Neural cell (in vitro differentiated cells): Measurements from ENCODE around the gene DGKQ. TPM values are rescaled to one million over a fixed set of nuclear protein-coding genes. Genes with fewer than 3 reads are reported as not detected.

Source experiments
- H2AFZ ChIP-seq: fragments of 200-600, 300-800 bp; sonication (generic), shearing (Covaris generic); 2 replicates; pipeline ENCODE4 v1.6.0; 2014; ENCODE audit warnings: low read depth, mild to moderate bottlenecking, antibody characterized with exemption, low read length, moderate library complexity
- H3F3A ChIP-seq: fragments of 200-600 bp; shearing (Covaris generic); 2 replicates; pipeline ENCODE4 v1.6.1; 2016; ENCODE audit warnings: mild to moderate bottlenecking, moderate library complexity, mixed read lengths, antibody characterized with exemption, low read length; ENCODE audit not compliant: insufficient read depth, poor library complexity, severe bottlenecking
- H3K27ac ChIP-seq: fragments of 200-600, 300-800 bp; sonication (generic), shearing (Covaris generic); 2 replicates; pipeline ENCODE4 v1.5.1; 2014; ENCODE audit warnings: mild to moderate bottlenecking, low read length, moderate library complexity
- H3K27me3 ChIP-seq: fragments of 300-800, 200-600 bp; sonication (generic), shearing (Covaris generic); 2 replicates; pipeline ENCODE4 v1.6.0; 2014; ENCODE audit warnings: mild to moderate bottlenecking, low read depth, low read length, moderate library complexity; ENCODE audit not compliant: insufficient read depth
- H3K36me3 ChIP-seq: fragments of 300-800, 200-600 bp; sonication (generic), shearing (Covaris generic); 2 replicates; pipeline ENCODE4 v1.5.1; 2014; ENCODE audit warnings: mild to moderate bottlenecking, antibody characterized with exemption, low read length, moderate library complexity; ENCODE audit not compliant: insufficient read depth
- H3K4me2 ChIP-seq: fragments of 300-800, 200-600 bp; sonication (generic), shearing (Covaris generic); 2 replicates; pipeline ENCODE4 v1.6.0; 2014; ENCODE audit warnings: mild to moderate bottlenecking, low read length
- H3K4me3 ChIP-seq: fragments of 300-800, 200-600 bp; sonication (generic), shearing (Covaris generic); 2 replicates; pipeline ENCODE4 v1.5.1; 2014; ENCODE audit warnings: mild to moderate bottlenecking, low read length, moderate library complexity
- H3K79me2 ChIP-seq: fragments of 200-600 bp; shearing (Covaris generic); replicated peaks from 2 replicates; pipeline ENCODE4 v1.6.0; 2014; ENCODE audit warnings: mild to moderate bottlenecking, low read length, moderate library complexity; ENCODE audit not compliant: insufficient read depth
- H3K9ac ChIP-seq: fragments of 300-800, 200-600 bp; sonication (generic), shearing (Covaris generic); 2 replicates; pipeline ENCODE4 v1.6.1; 2016; ENCODE audit warnings: mild to moderate bottlenecking, low read length, mixed read lengths
- H3K9me2 ChIP-seq: fragments of 200-600 bp; shearing (Covaris generic); 2 replicates; pipeline ENCODE4 v1.6.1; 2016; ENCODE audit warnings: mild to moderate bottlenecking, low read length, mixed read lengths; ENCODE audit not compliant: insufficient read depth
- H3K9me3 ChIP-seq: fragments of 200-600, 300-800 bp; sonication (generic), shearing (Covaris generic); 2 replicates; pipeline ENCODE4 v1.6.1; 2016; ENCODE audit warnings: mild to moderate bottlenecking, mixed run types, low read length, moderate library complexity, mixed read lengths
- H4K20me1 ChIP-seq: fragments of 200-600 bp; shearing (Covaris generic); 2 replicates; pipeline ENCODE4 v1.6.1; 2016; ENCODE audit warnings: mild to moderate bottlenecking, mixed run types; ENCODE audit not compliant: insufficient read depth
- CTCF ChIP-seq: fragments of 450-650 bp; IDR thresholded peaks from 2 replicates; pipeline ENCODE4 v1.5.1; 2014; ENCODE audit warnings: antibody characterized with exemption, mild to moderate bottlenecking, moderate library complexity; ENCODE audit not compliant: poor library complexity, severe bottlenecking
- EP300 ChIP-seq: fragments of 450-650 bp; conservative IDR thresholded peaks from 2 replicates; pipeline ENCODE4 v1.6.1; 2014; ENCODE audit warnings: antibody characterized with exemption, mild to moderate bottlenecking, moderate library complexity; ENCODE audit not compliant: poor library complexity, severe bottlenecking
- EZH2 ChIP-seq: fragments of 200-600, 300-800 bp; shearing (Covaris generic), sonication (generic); IDR thresholded peaks from 2 replicates; pipeline ENCODE4 v1.6.1; 2014; ENCODE audit warnings: antibody characterized with exemption, low read length, borderline replicate concordance, mild to moderate bottlenecking; ENCODE audit not compliant: insufficient read depth, poor library complexity, severe bottlenecking
- MXI1 ChIP-seq: fragments of 450-650 bp; conservative IDR thresholded peaks from 2 replicates; pipeline ENCODE4 v1.6.1; 2014; ENCODE audit warnings: antibody characterized with exemption, mild to moderate bottlenecking; ENCODE audit not compliant: poor library complexity, severe bottlenecking
- POLR2AphosphoS5 ChIP-seq: IDR thresholded peaks from 2 replicates; pipeline ENCODE4 v1.6.1; 2012
- RAD21 ChIP-seq: fragments of 450-650 bp; conservative IDR thresholded peaks from 2 replicates; pipeline ENCODE4 v1.6.1; 2014; ENCODE audit warnings: antibody characterized with exemption, mild to moderate bottlenecking, moderate library complexity
- SMC3 ChIP-seq: fragments of 450-650 bp; conservative IDR thresholded peaks from 2 replicates; pipeline ENCODE4 v1.6.1; 2014; ENCODE audit warnings: antibody characterized with exemption, mild to moderate bottlenecking, moderate library complexity; ENCODE audit not compliant: poor library complexity
- TAF1 ChIP-seq: IDR thresholded peaks from 2 replicates; pipeline ENCODE4 v1.6.1; 2012; ENCODE audit warnings: low read depth
- polyA plus RNA-seq: library from polyadenylated mRNA; depleted of rRNA; stranded (reverse); fragments of >200 nt; gene quantifications from 2 replicates; pipeline ENCODE4 v1.2.3, GENCODE V29; 2014
- TF ChIP-seq, protein P1 (sequence below): IDR thresholded peaks from 2 replicates; pipeline ENCODE4 v1.6.1; 2012; ENCODE audit warnings: borderline replicate concordance

Gene DGKQ
- polyA plus RNA-seq, 1 donor from 2014 or later = 32.4 TPM

DNA sequence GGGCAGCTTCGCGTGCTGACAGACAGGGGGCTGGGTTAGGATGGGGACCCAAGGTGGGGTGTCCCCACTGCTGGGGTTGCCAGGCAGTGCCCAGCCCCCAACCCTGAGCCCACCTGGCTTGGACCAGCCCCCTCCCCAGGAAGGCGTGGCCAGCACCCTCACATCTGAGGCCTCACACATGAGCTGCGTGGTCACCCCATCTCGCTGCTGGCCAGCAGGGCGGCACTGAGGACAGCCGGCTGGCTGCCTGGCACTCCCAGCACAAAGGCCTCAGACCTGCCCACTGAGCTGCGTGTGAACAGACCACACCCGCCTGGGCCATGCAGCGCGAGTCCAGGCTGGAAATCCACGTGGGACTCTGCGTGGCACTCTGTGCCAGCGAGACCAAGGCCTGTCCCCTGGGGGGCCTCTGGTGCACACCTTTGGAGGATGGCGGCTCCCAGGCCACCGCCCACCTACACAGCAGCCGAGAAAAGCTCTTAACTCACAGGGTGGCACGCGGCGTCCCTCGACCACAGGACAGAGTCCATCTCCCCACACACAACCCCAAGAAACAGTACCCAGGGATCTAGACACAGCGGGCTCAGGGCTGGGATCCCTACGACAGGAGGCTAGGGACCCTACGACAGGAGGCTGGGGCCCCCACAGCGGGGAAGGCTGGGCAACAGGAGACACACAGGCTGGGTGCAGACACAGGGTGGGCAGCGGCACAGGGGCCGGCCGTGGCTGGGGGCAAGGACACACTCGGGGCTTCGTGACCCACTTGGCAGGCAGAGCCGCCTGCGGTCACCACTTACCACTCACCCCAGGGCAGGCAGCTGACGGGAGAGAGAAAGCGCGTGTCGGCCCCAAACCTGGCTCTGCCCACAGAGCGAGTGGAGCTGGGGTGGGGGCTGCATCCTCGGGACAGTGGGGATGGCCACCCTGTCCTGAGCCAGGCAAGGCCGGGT, 9.8 kb downstream of the DGKQ start:
- Histone ChIP-seq H3K4me2 (no peak overlapping the region), H2AFZ (no peak overlapping the region), H3K79me2 (no peaks in the 10 kb centered on the region), H3F3A (no peaks in the 10 kb centered on the region), H3K27me3 (peaks cover 7% of the 10 kb centered on the region), H3K9ac (no peak overlapping the region), H3K27ac (no peak overlapping the region), H3K9me2 (no peaks in the 10 kb centered on the region), H3K36me3 (no peaks in the 10 kb centered on the region), H3K4me3 (no peak overlapping the region), H4K20me1 (no peaks in the 10 kb centered on the region), H3K9me3 (no peaks in the 10 kb centered on the region)
- TF ChIP-seq MXI1 (no peak), POLR2AphosphoS5 (no peak)

DNA sequence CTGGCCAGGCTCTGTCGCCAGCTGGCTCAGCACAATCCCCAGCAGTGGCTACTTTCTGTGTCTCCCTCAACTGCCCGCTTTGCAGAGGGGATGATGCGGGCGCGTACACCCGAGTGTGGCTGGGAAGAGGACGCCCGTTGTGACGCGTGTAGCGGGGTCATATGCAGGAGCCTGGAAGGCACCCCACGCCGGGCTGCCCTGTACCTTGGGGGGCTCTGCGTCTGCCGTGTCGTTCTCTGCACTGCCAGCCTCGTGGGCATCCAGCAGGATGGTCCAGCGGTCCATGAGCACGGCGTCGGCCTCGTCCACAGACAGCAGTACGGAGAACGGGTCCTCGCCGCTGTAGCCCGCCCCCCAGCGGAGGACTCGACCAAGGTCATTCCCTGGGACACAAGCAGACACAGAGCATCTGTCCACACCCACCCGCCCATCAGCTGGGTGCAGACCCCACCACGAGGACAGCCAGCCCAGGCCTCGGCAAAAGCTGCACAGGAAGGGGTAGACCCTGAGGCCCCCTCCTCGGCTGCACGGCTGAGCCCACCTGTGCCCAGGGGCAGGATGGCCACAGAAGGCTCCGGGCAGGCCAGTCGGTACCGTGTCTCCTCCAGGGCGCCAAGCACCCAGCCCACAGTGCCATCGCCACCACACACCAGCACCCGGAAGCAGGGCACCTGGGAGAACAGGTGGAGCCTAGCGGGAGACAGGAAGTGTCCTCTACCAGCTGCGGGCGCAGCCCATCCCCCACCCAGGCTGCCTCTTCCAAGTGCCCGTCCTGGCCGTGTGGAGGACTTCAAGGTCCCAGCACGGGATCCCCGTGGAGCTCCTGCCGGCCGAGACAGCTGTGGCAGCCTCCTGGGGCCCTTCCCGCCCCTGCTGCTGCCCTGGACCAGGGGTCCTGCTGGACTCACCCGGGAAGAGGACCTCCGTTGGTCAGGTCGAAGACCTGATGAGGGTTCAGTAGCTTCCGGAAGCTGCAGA, 10.8 kb downstream of the DGKQ start:
- TF ChIP-seq TAF1 = no peak
- TF ChIP-seq CTCF = no peak
- TF ChIP-seq EP300 = no peak
- no peaks in the 10 kb centered on the region for H3K79me2 ChIP-seq
- H3K36me3 ChIP-seq = no peaks in the 10 kb centered on the region
- H3K9me2 ChIP-seq = no peaks in the 10 kb centered on the region
- H3K4me2 ChIP-seq = no peak overlapping the region
- no peak overlapping the region for H3K4me3 ChIP-seq
- peaks cover 1% of the 10 kb centered on the region for H3K27me3 ChIP-seq
- no peak overlapping the region for H3K9ac ChIP-seq
- H3K9me3 ChIP-seq = no peaks in the 10 kb centered on the region
- no peak overlapping the region for H2AFZ ChIP-seq
- H3F3A ChIP-seq = no peaks in the 10 kb centered on the region
- no peaks in the 10 kb centered on the region for H4K20me1 ChIP-seq
- H3K27ac ChIP-seq = no peak overlapping the region

DNA sequence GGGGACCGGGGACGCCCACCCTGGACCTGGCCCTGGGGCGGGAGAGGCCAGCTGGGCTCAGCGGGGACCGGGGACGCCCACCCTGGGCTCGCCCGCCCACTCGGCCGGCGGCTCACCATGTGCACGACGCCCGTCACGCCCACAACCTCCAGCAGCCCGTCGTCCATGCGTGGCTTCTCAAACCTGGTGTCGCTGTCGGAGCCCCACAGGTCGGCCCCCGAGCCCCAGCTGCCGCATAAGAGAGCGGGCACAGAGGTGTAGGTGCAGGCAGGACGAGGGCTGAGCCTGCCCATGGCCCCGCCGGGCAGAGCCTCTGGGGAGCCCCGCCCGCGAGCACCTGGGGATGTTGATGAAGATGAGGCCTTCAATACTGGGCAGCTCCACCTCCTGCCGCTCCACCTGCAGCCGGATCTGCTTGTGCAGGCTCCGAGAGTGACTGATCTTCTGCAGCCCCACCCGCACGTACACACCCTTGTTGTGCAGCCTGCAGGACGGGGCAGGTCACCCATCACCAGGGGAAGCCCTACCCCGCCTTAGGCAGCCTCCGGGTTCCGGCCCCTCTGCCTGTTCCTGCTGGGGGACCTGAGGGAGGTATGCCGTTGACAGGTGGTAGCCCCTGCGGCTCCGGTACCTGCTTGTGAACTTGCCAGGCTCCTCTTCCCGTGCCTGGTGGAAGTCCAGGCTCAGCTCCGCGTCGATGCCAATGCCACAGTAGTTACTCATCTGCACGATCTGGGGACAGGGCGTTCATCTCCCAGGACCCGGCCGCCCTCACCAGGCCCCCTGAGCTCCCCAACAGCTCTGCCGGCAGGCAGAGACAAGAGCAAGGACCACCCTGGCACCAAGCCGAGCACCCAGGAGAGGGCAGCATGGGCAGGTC, 11.8 kb downstream of the DGKQ start:
- Histone ChIP-seq H3K9ac (no peak overlapping the region), H3F3A (no peaks in the 10 kb centered on the region), H3K27me3 (no peaks in the 10 kb centered on the region), H3K9me2 (no peaks in the 10 kb centered on the region), H4K20me1 (no peaks in the 10 kb centered on the region), H3K4me3 (no peak overlapping the region), H3K36me3 (no peaks in the 10 kb centered on the region), H3K79me2 (no peaks in the 10 kb centered on the region), H3K4me2 (no peak overlapping the region), H2AFZ (no peak overlapping the region), H3K9me3 (no peaks in the 10 kb centered on the region), H3K27ac (no peak overlapping the region)
- TF ChIP-seq, protein P1, sequence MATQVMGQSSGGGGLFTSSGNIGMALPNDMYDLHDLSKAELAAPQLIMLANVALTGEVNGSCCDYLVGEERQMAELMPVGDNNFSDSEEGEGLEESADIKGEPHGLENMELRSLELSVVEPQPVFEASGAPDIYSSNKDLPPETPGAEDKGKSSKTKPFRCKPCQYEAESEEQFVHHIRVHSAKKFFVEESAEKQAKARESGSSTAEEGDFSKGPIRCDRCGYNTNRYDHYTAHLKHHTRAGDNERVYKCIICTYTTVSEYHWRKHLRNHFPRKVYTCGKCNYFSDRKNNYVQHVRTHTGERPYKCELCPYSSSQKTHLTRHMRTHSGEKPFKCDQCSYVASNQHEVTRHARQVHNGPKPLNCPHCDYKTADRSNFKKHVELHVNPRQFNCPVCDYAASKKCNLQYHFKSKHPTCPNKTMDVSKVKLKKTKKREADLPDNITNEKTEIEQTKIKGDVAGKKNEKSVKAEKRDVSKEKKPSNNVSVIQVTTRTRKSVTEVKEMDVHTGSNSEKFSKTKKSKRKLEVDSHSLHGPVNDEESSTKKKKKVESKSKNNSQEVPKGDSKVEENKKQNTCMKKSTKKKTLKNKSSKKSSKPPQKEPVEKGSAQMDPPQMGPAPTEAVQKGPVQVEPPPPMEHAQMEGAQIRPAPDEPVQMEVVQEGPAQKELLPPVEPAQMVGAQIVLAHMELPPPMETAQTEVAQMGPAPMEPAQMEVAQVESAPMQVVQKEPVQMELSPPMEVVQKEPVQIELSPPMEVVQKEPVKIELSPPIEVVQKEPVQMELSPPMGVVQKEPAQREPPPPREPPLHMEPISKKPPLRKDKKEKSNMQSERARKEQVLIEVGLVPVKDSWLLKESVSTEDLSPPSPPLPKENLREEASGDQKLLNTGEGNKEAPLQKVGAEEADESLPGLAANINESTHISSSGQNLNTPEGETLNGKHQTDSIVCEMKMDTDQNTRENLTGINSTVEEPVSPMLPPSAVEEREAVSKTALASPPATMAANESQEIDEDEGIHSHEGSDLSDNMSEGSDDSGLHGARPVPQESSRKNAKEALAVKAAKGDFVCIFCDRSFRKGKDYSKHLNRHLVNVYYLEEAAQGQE = no peak
- TF ChIP-seq CTCF (no peak), MXI1 (no peak), SMC3 (no peak), TAF1 (no peak), POLR2AphosphoS5 (no peak), EZH2 (no peak), RAD21 (no peak), EP300 (no peak)
